ENCODE results near the gene ENOX2. TPM values are rescaled to one million over a fixed set of nuclear protein-coding genes. Genes with fewer than 3 reads are reported as not detected.

ENOX2 gene
- total RNA-seq, 1 donor from 2014 or later, result 13.6 TPM

- H3K4me3 Mint-ChIP-seq (ENCODE audit: unreplicated experiment), result no peak overlapping the region
- H3K4me1 Mint-ChIP-seq (ENCODE audit: unreplicated experiment), result no peaks in the 10 kb centered on the region
- no peaks in the 10 kb centered on the region for H3K27me3 Mint-ChIP-seq (ENCODE audit: unreplicated experiment)
- no peak for TF ChIP-seq CTCF (IDR thresholded peaks at IDR 0.05)
- no peak overlapping the region for H3K27ac Mint-ChIP-seq (ENCODE audit: unreplicated experiment)
- peaks cover 2% of the 10 kb centered on the region for H3K36me3 Mint-ChIP-seq (ENCODE audit: unreplicated experiment)
- no peaks in the 10 kb centered on the region for H3K9me3 Mint-ChIP-seq (ENCODE audit: unreplicated experiment)
- no peak for DNase-seq (ENCODE audit: extremely low spot score, unreplicated experiment)
These were observed 183.6 kb downstream of the ENOX2 start for GRCh38 chrX:130719413-130719812.

GRCh38 chrX:130718137-130718536 is 184.9 kb downstream of the ENOX2 start:
- no peaks in the 10 kb centered on the region for H3K9me3 Mint-ChIP-seq (ENCODE audit: unreplicated experiment)
- TF ChIP-seq CTCF (IDR thresholded peaks at IDR 0.05), result no peak
- H3K36me3 Mint-ChIP-seq (ENCODE audit: unreplicated experiment), result peaks cover 2% of the 10 kb centered on the region
- H3K4me1 Mint-ChIP-seq (ENCODE audit: unreplicated experiment), result no peaks in the 10 kb centered on the region
- H3K27ac Mint-ChIP-seq (ENCODE audit: unreplicated experiment), result no peak overlapping the region
- no peak for DNase-seq (ENCODE audit: extremely low spot score, unreplicated experiment)
- no peaks in the 10 kb centered on the region for H3K27me3 Mint-ChIP-seq (ENCODE audit: unreplicated experiment)
- no peak overlapping the region for H3K4me3 Mint-ChIP-seq (ENCODE audit: unreplicated experiment)

- Mint-ChIP-seq H3K27ac (ENCODE audit: unreplicated experiment) (no peak overlapping the region), H3K4me1 (ENCODE audit: unreplicated experiment) (no peaks in the 10 kb centered on the region), H3K4me3 (ENCODE audit: unreplicated experiment) (no peak overlapping the region), H3K9me3 (ENCODE audit: unreplicated experiment) (no peaks in the 10 kb centered on the region), H3K36me3 (ENCODE audit: unreplicated experiment) (peaks cover 2% of the 10 kb centered on the region), H3K27me3 (ENCODE audit: unreplicated experiment) (no peaks in the 10 kb centered on the region)
- no peak for TF ChIP-seq CTCF (IDR thresholded peaks at IDR 0.05)
- no peak for DNase-seq (ENCODE audit: extremely low spot score, unreplicated experiment)
These were observed 186.1 kb downstream of the ENOX2 start for GRCh38 chrX:130716781-130717413.

GRCh38 chrX:130716346-130716745 is 186.7 kb downstream of the ENOX2 start:
- no peaks in the 10 kb centered on the region for H3K9me3 Mint-ChIP-seq (ENCODE audit: unreplicated experiment)
- no peak for DNase-seq (ENCODE audit: extremely low spot score, unreplicated experiment)
- H3K27ac Mint-ChIP-seq (ENCODE audit: unreplicated experiment), result no peak overlapping the region
- no peak for TF ChIP-seq CTCF (IDR thresholded peaks at IDR 0.05)
- H3K4me1 Mint-ChIP-seq (ENCODE audit: unreplicated experiment), result no peaks in the 10 kb centered on the region
- no peaks in the 10 kb centered on the region for H3K27me3 Mint-ChIP-seq (ENCODE audit: unreplicated experiment)
- H3K4me3 Mint-ChIP-seq (ENCODE audit: unreplicated experiment), result no peak overlapping the region
- H3K36me3 Mint-ChIP-seq (ENCODE audit: unreplicated experiment), result peaks cover 2% of the 10 kb centered on the region

DNA sequence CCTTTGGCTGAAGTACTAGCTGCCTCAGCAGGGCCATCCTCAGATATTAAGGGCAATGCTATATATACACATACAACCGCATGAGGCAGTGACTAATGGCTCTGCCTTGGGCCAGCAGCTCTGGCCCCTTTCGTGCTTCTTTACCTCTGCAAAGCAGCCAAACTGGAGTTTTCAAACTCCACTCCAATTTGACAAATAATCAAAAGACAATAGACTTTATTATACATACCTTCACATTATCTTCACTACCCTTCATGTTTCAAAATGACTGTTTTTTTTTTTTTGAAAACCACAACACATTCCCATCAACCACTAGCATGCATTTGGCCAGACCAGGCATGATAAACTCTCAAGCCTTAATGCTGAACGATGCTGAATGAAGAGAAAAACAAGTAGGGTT is 187.7 kb downstream of the ENOX2 start:
- no peaks in the 10 kb centered on the region for H3K4me1 Mint-ChIP-seq (ENCODE audit: unreplicated experiment)
- no peak overlapping the region for H3K27ac Mint-ChIP-seq (ENCODE audit: unreplicated experiment)
- H3K4me3 Mint-ChIP-seq (ENCODE audit: unreplicated experiment), result no peak overlapping the region
- DNase-seq (ENCODE audit: extremely low spot score, unreplicated experiment), result no peak
- H3K27me3 Mint-ChIP-seq (ENCODE audit: unreplicated experiment), result no peaks in the 10 kb centered on the region
- H3K9me3 Mint-ChIP-seq (ENCODE audit: unreplicated experiment), result no peaks in the 10 kb centered on the region
- TF ChIP-seq CTCF (IDR thresholded peaks at IDR 0.05), result no peak
- H3K36me3 Mint-ChIP-seq (ENCODE audit: unreplicated experiment), result peaks cover 2% of the 10 kb centered on the region

All from osteocyte (in vitro differentiated cells).